ENCODE data around the gene E4F1.

GRCh38 chr16:2228161-2228824 lies 4.9 kb downstream of the E4F1 start:
- TF ChIP-seq CTCF (IDR thresholded peaks at IDR 0.05; ENCODE audit: low read depth, low read length) (no peak), POLR2A (IDR thresholded peaks at IDR 0.05; ENCODE audit: extremely low read depth, insufficient read length) (no peak), MYC (IDR thresholded peaks at IDR 0.05; ENCODE audit: low read depth, low read length) (no peak), MAX (IDR thresholded peaks at IDR 0.05; ENCODE audit: low read depth, low read length) (no peak)

Data from NB4 (cell line).